Psoas muscle (tissue), 8 donors: ENCODE results near the gene RASGEF1C. TPM values are rescaled to one million over a fixed set of nuclear protein-coding genes. Genes with fewer than 3 reads are reported as not detected.

Experiments
- ATAC-seq, 4 donors: fragments of 200-7000 bp; cut with Tn5 transposase; one replicate each; pipeline ENCODE4 v1.9.1; 2020; ENCODE audit warnings: moderate library complexity in 3 of 4, mild to moderate bottlenecking in 2 of 4
- DNase-seq, 2 donors: peaks; one replicate each; pipeline ENCODE4 v3.0.0-alpha.2; 2020
- H3K27ac ChIP-seq: fragments of 200-600 bp; one replicate; pipeline ENCODE4 v1.8.0; 2022
- H3K27me3 ChIP-seq, 3 donors: fragments of 200-600 bp in 1 of 3; one replicate each; pipeline versions ENCODE4 v1.6.1 to v1.8.0; 2013 to 2022; ENCODE audit warnings: low read length in 2 of 3, mild to moderate bottlenecking in 2 of 3, moderate library complexity in 1 of 3; ENCODE audit not compliant: insufficient read depth in 3 of 3
- H3K36me3 ChIP-seq, 2 donors: fragments of 200-600 bp in 1 of 2; one replicate each; pipeline versions ENCODE4 v1.6.1 to v1.8.0; 2013 to 2022; ENCODE audit warnings: low read depth in 1 of 2, mild to moderate bottlenecking in 1 of 2, moderate library complexity in 1 of 2; ENCODE audit not compliant: insufficient read depth in 1 of 2
- H3K4me1 ChIP-seq: fragments of 200-600 bp; one replicate; pipeline ENCODE4 v1.8.0; 2022
- H3K4me3 ChIP-seq: fragments of 200-600 bp; one replicate; pipeline ENCODE4 v1.8.0; 2022; ENCODE audit warnings: mild to moderate bottlenecking
- H3K9me3 ChIP-seq: fragments of 200-600 bp; one replicate; pipeline ENCODE4 v1.8.0; 2022
- CTCF ChIP-seq: fragments of 200-600 bp; IDR thresholded peaks from one replicate; pipeline ENCODE4 v1.8.0; 2022; ENCODE audit warnings: antibody characterized with exemption
- WGBS, 3 donors: extraction: QIAGEN DNeasy Blood & Tissue Kit; methylation state at CpG; one replicate each; pipeline versions ENCODE4 v1.1.6 to v1.1.7; 2013; 5-methylcytosine and 5-hydroxymethylcytosine counted together
- intact Hi-C, 2 donors: fragments of 100-400 bp; cut with DNase I; formaldehyde crosslinking; loops; one replicate each; pipeline versions ENCODE4 v1.11.0 to v1.14.2; 2022
- polyA plus RNA-seq, 3 donors: library from polyadenylated mRNA; stranded (reverse); fragments of 200-250 nt; gene quantifications; one replicate each; pipeline ENCODE4 v1.2.3, GENCODE V29; 2013
- total RNA-seq, 4 donors: library from RNA; stranded (reverse); fragmentation: NEBNext Ultra II Directional in 2 of 4; extraction: Animal tissue kit (Norgen Biotek cat#: 25700) in 2 of 4; gene quantifications; one replicate each; pipeline versions ENCODE4 v1.2.1 to v1.2.4, GENCODE V29; 2021 to 2023
- donor health status: healthy with polysubstance abuse.
- donor health status: DM: no; HTN: no; CAD: no; lungs with moderate emphysema.
- donor health status: Bipolar disorder and iron deficiency.
- donor health status: healthy.
- donor health status: DM: yes; HTN: yes; CAD: no.
- donor health status: DM: no; HTN: no; CAD: no.
- donor health status: DM: no; HTN: no; CAD: no.
- donor health status: DM: yes; HTN: yes; CAD: no.

Gene RASGEF1C
- total and polyA plus RNA-seq, 7 donors, result 0.03 to 0.05 (median 0.04) TPM; not detected in 4

- H3K27me3 ChIP-seq, result no peaks in the 10 kb centered on the region
- no peaks in the 10 kb centered on the region for H3K36me3 ChIP-seq
- H3K9me3 ChIP-seq, result peaks cover 3% of the 10 kb centered on the region
- WGBS, 3 donors, result 50 to 52% (median 52%) methylated on average over 6 of the region's 6 CpGs
- no peak overlapping the region for H3K27ac ChIP-seq
- no peaks in the 10 kb centered on the region for H3K4me1 ChIP-seq
- DNase-seq (no peak), ATAC-seq (no peak)
- H3K4me3 ChIP-seq, result no peak overlapping the region
- intact Hi-C loops, result no loop called here
- TF ChIP-seq CTCF, result no peak
These were observed 17.3 kb downstream of the RASGEF1C start for GRCh38 chr5:180191716-180192115.

GRCh38 chr5:180187767-180188166 lies 21.2 kb downstream of the RASGEF1C start:
- 66 to 88% (median 83%) methylated on average over 2 of the region's 2 CpGs for WGBS, 3 donors
- Histone ChIP-seq H3K27me3 (no peaks in the 10 kb centered on the region), H3K9me3 (peaks cover 10% of the 10 kb centered on the region), H3K27ac (no peak overlapping the region), H3K36me3 (no peaks in the 10 kb centered on the region), H3K4me3 (no peak overlapping the region), H3K4me1 (no peaks in the 10 kb centered on the region)
- no peak for TF ChIP-seq CTCF
- DNase-seq, result no peak
- intact Hi-C loops, result no loop called here
- ATAC-seq, result no peak

GRCh38 chr5:180180846-180181245 lies 28.2 kb downstream of the RASGEF1C start:
- H3K27ac ChIP-seq, result no peak overlapping the region
- H3K27me3 ChIP-seq, result no peaks in the 10 kb centered on the region
- DNase-seq (no peak), ATAC-seq (no peak)
- H3K4me3 ChIP-seq, result no peak overlapping the region
- H3K4me1 ChIP-seq, result no peaks in the 10 kb centered on the region
- H3K36me3 ChIP-seq, result no peaks in the 10 kb centered on the region
- 67 to 74% (median 74%) methylated on average over 11 of the region's 11 CpGs for WGBS, 3 donors
- peaks cover 8% of the 10 kb centered on the region for H3K9me3 ChIP-seq
- TF ChIP-seq CTCF, result no peak
- intact Hi-C loops, result no loop called here

GRCh38 chr5:180180421-180180820 lies 28.6 kb downstream of the RASGEF1C start:
- H3K4me1 ChIP-seq, result no peaks in the 10 kb centered on the region
- 45 to 57% (median 48%) methylated on average over 6 of the region's 6 CpGs for WGBS, 3 donors
- H3K27me3 ChIP-seq, result no peaks in the 10 kb centered on the region
- DNase-seq (no peak), ATAC-seq (no peak)
- peaks cover 8% of the 10 kb centered on the region for H3K9me3 ChIP-seq
- no peak overlapping the region for H3K4me3 ChIP-seq
- H3K36me3 ChIP-seq, result no peaks in the 10 kb centered on the region
- no peak overlapping the region for H3K27ac ChIP-seq
- no peak for TF ChIP-seq CTCF
- intact Hi-C loops, result no loop called here
